Measurements from ENCODE around the gene C5orf52.
"Not testable (repeated sequence)": the region's sequence is repeated elsewhere in the genome, so short reads cannot be mapped to it uniquely, and the experiment has no call there.

- TF ChIP-seq, protein P1, sequence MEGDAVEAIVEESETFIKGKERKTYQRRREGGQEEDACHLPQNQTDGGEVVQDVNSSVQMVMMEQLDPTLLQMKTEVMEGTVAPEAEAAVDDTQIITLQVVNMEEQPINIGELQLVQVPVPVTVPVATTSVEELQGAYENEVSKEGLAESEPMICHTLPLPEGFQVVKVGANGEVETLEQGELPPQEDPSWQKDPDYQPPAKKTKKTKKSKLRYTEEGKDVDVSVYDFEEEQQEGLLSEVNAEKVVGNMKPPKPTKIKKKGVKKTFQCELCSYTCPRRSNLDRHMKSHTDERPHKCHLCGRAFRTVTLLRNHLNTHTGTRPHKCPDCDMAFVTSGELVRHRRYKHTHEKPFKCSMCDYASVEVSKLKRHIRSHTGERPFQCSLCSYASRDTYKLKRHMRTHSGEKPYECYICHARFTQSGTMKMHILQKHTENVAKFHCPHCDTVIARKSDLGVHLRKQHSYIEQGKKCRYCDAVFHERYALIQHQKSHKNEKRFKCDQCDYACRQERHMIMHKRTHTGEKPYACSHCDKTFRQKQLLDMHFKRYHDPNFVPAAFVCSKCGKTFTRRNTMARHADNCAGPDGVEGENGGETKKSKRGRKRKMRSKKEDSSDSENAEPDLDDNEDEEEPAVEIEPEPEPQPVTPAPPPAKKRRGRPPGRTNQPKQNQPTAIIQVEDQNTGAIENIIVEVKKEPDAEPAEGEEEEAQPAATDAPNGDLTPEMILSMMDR (IDR thresholded peaks at IDR 0.05; ENCODE audit: poor library complexity): not testable (repeated sequence)
- not testable (repeated sequence) for TF ChIP-seq EZH2 (IDR thresholded peaks at IDR 0.05; ENCODE audit: borderline replicate concordance); EZH2phosphoT487 (IDR thresholded peaks at IDR 0.05; ENCODE audit: low read depth, severe bottlenecking, unreplicated experiment)
These were observed 56.5 kb downstream of the C5orf52 start for GRCh38 chr5:157727858-157728257.

All from hepatocyte (in vitro differentiated cells).